GM06990 (cell line): Measurements from ENCODE around the gene ALX3.

ENCODE experiments used
- DNase-seq: peaks from one replicate; pipeline ENCODE4 v3.0.0-alpha.2; 2011; ENCODE audit not compliant: insufficient read length; ENCODE audit errors: extremely low read depth
- H3K27me3 ChIP-seq: replicated peaks from 2 replicates; pipeline ENCODE4 v1.6.0; 2011; ENCODE audit warnings: low read length; ENCODE audit not compliant: control insufficient read depth, insufficient read depth
- H3K36me3 ChIP-seq: 2 replicates; pipeline ENCODE4 v1.5.1; 2011; ENCODE audit warnings: low read length; ENCODE audit not compliant: control insufficient read depth, insufficient read depth
- H3K4me3 ChIP-seq: replicated peaks from 2 replicates; pipeline ENCODE4 v1.5.1; 2011; ENCODE audit warnings: low read depth, mild to moderate bottlenecking, control low read depth, low read length
- TF ChIP-seq, protein P1 (sequence below): IDR thresholded peaks from 2 replicates; pipeline ENCODE4 v1.5.1; 2011; ENCODE audit warnings: low read length, control low read depth, mild to moderate bottlenecking, inconsistent platforms; ENCODE audit not compliant: insufficient read depth, poor library complexity, severe bottlenecking

Gene ALX3

GRCh38 chr1:110070282-110070669 is 196 bp downstream of the ALX3 start:
- Histone ChIP-seq H3K27me3 (peaks cover 5% of the 10 kb centered on the region; the same call in 1 of the 2 replicates), H3K36me3 (no peaks in the 10 kb centered on the region), H3K4me3 (no peak overlapping the region)
- TF ChIP-seq, protein P1, sequence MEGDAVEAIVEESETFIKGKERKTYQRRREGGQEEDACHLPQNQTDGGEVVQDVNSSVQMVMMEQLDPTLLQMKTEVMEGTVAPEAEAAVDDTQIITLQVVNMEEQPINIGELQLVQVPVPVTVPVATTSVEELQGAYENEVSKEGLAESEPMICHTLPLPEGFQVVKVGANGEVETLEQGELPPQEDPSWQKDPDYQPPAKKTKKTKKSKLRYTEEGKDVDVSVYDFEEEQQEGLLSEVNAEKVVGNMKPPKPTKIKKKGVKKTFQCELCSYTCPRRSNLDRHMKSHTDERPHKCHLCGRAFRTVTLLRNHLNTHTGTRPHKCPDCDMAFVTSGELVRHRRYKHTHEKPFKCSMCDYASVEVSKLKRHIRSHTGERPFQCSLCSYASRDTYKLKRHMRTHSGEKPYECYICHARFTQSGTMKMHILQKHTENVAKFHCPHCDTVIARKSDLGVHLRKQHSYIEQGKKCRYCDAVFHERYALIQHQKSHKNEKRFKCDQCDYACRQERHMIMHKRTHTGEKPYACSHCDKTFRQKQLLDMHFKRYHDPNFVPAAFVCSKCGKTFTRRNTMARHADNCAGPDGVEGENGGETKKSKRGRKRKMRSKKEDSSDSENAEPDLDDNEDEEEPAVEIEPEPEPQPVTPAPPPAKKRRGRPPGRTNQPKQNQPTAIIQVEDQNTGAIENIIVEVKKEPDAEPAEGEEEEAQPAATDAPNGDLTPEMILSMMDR, result no peak
- no peak for DNase-seq

DNA sequence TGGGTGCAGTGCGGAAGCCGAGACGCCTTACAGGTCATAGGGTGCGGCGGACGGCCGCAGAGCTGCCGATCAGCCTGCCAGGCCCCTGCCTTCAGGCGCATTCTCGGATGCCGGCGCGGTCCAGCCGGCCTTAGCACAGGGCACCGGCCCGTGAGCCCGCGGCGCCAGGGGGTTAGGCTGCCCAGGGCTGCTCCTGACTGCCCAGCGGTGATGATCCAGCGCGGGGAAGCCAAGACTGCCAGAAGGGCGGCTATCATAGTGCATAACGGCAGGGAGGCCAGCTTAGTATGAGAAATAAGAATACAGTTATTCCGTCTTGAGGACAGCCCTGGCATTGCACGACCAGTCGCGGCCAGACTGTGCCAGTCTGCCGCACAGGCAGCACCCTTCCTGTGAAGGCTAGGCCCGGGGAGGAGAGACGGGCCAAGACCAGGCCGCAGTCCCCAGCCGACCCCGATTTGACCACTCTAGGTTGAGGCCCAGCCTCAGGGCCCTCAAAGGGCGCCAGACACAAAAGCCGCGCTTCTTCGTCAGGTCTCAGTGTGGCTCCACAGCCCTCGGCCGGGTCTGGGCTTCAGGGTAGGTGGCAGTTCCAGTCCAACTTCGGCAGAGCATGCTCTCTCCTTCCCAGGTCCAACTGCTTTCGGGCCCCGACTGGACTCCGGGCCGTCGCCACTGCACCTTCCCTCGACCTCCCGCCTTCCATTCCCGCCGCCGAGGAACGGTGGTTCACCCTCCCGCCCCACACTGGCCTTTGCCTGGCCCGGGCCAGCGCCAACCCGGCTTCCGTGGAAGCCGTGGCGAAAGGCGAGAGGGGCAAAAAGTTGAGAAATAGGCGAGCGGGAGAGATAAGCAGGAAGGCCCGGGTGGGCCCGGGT is 829 bp downstream of the ALX3 start:
- no peaks in the 10 kb centered on the region for H3K36me3 ChIP-seq
- H3K4me3 ChIP-seq, result no peak overlapping the region
- H3K27me3 ChIP-seq, result peaks cover 5% of the 10 kb centered on the region; the same call in 1 of the 2 replicates
- TF ChIP-seq, protein P1, result no peak
- no peak for DNase-seq

- DNase-seq, result no peak
- TF ChIP-seq, protein P1, result no peak
- Histone ChIP-seq H3K27me3 (peaks cover 5% of the 10 kb centered on the region; the same call in 1 of the 2 replicates), H3K36me3 (no peaks in the 10 kb centered on the region), H3K4me3 (no peak overlapping the region)
Measured at GRCh38 chr1:110068646-110069403, 1.6 kb downstream of the ALX3 start.

DNA sequence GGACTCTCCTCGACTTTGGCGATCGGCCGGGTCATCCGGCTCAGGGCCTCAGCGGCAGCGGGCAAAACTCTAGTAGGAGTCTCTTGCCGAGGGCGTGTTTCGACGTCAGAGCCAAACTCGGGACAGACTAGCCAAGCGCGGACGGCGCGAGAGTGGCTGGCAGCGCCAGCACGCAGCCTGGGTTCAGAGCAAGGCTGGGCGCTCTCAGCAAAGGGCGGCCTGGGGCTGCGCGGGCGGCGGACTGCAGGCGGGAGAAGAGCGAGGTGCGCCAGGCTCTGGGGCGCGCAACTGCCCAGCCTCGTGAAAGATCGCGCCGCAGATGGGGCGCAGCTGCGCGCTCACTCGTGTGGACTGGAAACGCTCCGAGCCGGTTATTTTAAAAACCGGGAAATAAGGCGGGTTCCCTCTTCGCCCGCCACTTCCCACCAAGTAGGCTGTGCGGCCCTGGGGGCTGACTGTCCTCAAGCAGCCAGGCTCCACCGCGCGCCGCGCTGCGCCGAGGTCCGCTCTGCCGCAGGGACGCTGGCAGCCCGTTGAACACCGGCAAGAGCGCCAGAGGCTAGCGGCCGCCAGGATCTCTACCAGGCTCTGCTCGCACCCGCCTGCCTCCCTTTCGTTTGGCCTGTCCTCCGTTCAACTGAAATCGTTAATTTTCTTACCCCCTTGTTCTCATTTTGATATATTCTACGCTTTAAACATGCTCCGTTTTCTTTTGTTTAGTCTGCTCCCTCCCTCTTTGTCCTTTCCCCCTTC is 2.4 kb downstream of the ALX3 start:
- H3K36me3 ChIP-seq, result no peaks in the 10 kb centered on the region
- DNase-seq, result no peak
- H3K27me3 ChIP-seq, result peaks cover 5% of the 10 kb centered on the region; the same call in 1 of the 2 replicates
- TF ChIP-seq, protein P1, result no peak
- H3K4me3 ChIP-seq, result no peak overlapping the region

GRCh38 chr1:110067479-110067892 is 3.0 kb downstream of the ALX3 start:
- no peak overlapping the region for H3K4me3 ChIP-seq
- H3K27me3 ChIP-seq, result peaks cover 5% of the 10 kb centered on the region; the same call in 1 of the 2 replicates
- no peaks in the 10 kb centered on the region for H3K36me3 ChIP-seq
- TF ChIP-seq, protein P1, result no peak
- DNase-seq, result no peak
